Activated T-helper 1 cell treated with Interleukin-2 at 50 U/mL for 16 hours (primary cell): ENCODE results near the gene PRSS56.

Source experiments
- DNase-seq: peaks from one replicate; pipeline ENCODE4 v3.0.0-alpha.2; 2020; ENCODE audit warnings: low read depth

PRSS56 gene

GRCh38 chr2:232573042-232573441 lies 52.9 kb downstream of the PRSS56 start:
- DNase-seq, result no peak

GRCh38 chr2:232573771-232574435 lies 53.7 kb downstream of the PRSS56 start:
- DNase-seq, result no peak

- no peak for DNase-seq
Observed at GRCh38 chr2:232574674-232575403, 54.7 kb downstream of the PRSS56 start.
